OCI-LY1 (cell line): ENCODE data around the gene ATIC.

Experiments used
- EZH2 ChIP-seq: fragments of 200-600 bp; sonication (generic), shearing (Covaris generic); IDR thresholded peaks from 2 replicates; pipeline ENCODE4 v1.8.0; 2017; ENCODE audit warnings: borderline replicate concordance, mixed run types, mild to moderate bottlenecking, antibody characterized with exemption, low read length, moderate library complexity, mixed read lengths
- TF ChIP-seq, protein P1 (sequence below): fragments of 200-600 bp; sonication (generic), shearing (Covaris generic); IDR thresholded peaks from 2 replicates; pipeline ENCODE4 v1.5.1; 2017; ENCODE audit warnings: mild to moderate bottlenecking, antibody characterized with exemption, low read length, moderate library complexity, mixed read lengths

DNA sequence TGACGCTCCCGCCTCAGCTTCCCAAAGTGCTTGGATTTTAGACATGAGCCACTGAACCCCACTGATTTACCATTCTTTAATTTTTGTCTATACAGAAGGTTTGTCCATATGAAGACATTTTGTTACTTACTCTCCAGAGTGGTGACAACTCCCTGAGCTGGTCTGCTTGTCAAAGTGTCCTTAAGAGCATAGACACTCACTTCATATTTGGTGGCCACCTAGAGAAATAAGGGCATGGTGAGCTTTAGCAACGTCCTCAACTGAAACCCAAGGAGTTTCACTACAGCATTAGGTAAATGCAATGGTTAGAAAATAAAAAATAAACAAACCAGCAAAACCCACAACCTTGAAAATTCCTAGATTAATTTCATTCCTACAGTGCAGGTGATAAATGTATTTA lies 66.2 kb downstream of the ATIC start:
- TF ChIP-seq, protein P1, sequence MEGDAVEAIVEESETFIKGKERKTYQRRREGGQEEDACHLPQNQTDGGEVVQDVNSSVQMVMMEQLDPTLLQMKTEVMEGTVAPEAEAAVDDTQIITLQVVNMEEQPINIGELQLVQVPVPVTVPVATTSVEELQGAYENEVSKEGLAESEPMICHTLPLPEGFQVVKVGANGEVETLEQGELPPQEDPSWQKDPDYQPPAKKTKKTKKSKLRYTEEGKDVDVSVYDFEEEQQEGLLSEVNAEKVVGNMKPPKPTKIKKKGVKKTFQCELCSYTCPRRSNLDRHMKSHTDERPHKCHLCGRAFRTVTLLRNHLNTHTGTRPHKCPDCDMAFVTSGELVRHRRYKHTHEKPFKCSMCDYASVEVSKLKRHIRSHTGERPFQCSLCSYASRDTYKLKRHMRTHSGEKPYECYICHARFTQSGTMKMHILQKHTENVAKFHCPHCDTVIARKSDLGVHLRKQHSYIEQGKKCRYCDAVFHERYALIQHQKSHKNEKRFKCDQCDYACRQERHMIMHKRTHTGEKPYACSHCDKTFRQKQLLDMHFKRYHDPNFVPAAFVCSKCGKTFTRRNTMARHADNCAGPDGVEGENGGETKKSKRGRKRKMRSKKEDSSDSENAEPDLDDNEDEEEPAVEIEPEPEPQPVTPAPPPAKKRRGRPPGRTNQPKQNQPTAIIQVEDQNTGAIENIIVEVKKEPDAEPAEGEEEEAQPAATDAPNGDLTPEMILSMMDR, result no peak
- TF ChIP-seq EZH2, result no peak
